GM18520 (cell line): ENCODE data around the gene PCDHB10.
"Not testable (repeated sequence)": the region's sequence is repeated elsewhere in the genome, so short reads cannot be mapped to it uniquely, and the experiment has no call there.

Experiments
- ATAC-seq: cut with Tn5 transposase; IDR thresholded peaks from one replicate; pipeline ENCODE4 v1.9.1; 2021; ENCODE audit not compliant: unreplicated experiment

PCDHB10 gene

DNA sequence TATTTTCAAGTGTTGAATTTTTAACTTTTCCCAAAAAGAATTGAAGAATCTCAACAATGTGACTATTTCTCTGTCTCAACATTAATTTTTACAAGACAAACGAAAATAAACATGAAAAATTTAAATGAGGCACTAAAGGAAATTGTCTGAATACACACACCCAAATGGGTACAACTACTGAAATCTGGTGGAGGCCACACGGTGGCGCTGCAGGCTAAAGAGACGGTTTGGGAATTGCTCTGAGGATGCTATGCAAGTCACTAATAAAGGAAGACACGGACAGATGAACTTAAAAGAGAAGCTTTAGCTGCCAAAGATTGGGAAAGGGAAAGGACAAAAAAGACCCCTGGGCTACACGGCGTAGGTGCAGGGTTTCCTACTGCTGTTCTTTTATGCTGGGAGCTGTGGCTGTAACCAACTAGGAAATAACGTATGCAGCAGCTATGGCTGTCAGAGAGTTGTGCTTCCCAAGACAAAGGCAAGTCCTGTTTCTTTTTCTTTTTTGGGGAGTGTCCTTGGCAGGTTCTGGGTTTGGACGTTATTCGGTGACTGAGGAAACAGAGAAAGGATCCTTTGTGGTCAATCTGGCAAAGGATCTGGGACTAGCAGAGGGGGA lies at the start of gene PCDHB10:
Gene PCDHB10, plus strand, starts transcription at position 244 of the 616 bp plus-strand sequence. Its CDS starts 200 bp downstream, at position 444.
- no peak for ATAC-seq

DNA sequence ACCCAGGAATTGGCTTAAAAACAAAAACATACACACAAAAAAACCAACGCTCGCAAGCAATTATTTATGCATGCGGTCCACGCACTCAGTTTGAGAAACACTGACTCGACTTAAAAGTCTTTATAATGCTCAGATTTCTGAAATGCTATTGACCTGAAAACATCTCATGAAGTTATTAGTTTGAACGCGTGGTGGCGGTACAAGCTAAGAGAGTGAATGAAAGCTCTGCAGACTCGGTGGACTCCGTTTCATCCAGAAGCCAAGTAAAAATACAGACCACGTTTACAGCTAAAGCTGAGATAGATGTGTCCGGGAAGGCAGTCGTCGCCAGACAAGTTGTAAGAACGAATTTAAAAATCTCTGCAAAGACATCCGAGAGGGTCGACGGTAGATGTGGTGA lies 42.3 kb upstream of the PCDHB10 start, which contains the start of gene PCDHB6:
Gene PCDHB6, plus strand, starts transcription at position 246 of the 400 bp plus-strand sequence. CDS start 201 bp downstream, outside the sequence.
- ATAC-seq, result no peak

DNA sequence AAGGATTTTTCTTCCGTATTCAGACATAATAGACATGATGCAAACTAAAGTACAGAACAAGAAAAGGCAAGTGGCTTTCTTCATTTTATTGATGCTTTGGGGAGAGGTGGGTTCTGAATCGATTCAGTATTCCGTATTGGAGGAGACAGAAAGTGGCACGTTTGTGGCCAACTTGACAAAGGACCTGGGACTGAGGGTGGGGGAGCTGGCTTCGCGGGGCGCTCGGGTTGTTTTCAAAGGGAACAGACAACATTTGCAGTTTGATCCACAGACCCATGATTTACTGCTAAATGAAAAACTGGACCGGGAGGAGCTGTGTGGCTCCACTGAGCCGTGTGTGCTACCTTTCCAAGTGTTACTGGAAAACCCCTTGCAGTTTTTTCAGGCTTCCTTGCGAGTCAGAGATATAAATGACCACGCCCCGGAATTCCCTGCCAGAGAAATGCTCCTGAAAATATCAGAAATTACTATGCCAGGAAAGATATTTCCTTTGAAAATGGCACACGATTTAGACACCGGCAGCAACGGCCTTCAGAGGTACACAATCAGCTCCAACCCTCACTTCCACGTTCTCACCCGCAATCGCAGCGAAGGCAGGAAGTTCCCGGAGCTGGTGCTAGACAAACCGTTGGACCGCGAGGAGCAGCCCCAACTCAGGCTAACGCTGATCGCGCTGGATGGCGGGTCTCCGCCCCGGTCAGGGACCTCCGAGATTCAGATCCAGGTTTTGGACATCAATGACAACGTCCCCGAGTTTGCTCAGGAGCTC lies 41.7 kb upstream of the PCDHB10 start:
- no peak for ATAC-seq

DNA sequence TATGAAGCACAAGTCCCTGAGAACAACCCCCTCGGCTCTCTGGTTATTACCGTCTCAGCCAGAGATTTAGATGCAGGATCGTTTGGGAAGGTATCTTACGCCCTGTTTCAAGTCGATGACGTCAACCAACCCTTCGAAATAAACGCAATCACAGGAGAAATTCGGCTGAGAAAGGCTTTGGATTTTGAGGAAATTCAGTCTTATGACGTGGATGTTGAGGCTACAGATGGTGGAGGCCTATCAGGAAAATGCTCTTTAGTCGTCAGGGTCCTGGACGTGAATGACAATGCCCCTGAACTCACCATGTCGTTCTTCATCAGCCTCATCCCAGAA lies 41.2 kb upstream of the PCDHB10 start:
- no peak for ATAC-seq

DNA sequence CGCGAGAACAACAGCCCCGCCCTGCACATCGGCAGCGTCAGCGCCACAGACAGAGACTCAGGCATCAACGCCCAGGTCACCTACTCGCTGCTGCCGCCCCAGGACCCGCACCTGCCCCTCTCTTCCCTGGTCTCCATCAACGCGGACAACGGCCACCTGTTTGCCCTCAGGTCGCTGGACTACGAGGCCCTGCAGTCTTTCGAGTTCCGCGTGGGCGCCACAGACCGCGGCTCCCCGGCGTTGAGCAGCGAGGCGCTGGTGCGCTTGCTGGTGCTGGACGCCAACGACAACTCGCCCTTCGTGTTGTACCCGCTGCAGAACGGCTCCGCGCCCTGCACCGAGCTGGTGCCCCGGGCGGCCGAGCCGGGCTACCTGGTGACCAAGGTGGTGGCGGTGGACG lies 40.5 kb upstream of the PCDHB10 start:
- ATAC-seq, result not testable (repeated sequence)

DNA sequence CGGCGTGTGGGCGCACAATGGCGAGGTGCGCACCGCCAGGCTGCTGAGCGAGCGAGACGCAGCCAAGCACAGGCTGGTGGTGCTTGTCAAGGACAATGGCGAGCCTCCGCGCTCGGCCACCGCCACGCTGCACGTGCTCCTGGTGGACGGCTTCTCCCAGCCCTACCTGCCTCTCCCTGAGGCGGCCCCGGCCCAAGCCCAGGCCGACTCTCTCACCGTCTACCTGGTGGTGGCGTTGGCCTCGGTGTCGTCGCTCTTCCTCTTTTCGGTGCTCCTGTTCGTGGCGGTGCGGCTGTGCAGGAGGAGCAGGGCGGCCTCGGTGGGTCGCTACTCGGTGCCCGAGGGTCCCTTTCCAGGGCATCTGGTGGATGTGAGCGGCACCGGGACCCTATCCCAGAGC lies 40.1 kb upstream of the PCDHB10 start:
- ATAC-seq, result not testable (repeated sequence)

DNA sequence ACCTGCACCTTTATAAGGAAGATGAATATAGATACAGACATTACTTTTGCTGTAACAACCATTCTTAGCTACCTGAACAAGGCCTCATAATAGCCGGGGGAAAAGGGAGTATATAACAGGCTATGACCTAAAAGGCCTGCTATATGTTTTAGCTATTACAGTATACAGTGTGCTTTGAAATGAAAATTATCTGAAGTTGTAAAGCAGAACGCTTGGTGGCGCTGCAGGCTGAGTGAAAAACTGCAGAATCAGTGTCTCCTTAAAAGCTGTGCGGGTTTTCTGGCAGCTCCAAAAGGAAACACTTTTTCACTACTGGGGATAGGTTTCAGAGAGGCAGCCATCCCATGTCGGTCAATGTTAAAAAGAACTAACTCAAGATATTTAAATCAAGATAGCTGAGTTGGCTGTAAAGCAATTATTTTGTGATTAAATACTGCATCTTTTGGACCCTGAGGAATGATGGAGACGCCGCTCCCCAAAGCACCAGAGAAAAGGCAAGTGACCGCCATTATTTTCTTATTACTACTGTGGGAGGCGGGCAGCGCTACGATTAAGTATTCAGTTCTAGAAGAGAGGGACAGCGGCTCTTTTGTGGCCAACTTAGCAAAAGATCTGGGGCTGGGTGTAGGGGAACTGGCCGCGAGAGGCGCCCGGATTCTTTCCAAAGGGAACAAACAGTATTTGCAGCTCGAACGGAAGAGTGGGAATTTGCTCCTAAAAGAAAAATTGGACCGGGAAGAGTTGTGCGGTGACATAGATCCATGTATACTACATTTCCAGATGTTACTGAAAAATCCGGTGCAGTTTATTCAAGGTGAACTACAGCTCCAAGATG lies 36.4 kb upstream of the PCDHB10 start:
- no peak for ATAC-seq

DNA sequence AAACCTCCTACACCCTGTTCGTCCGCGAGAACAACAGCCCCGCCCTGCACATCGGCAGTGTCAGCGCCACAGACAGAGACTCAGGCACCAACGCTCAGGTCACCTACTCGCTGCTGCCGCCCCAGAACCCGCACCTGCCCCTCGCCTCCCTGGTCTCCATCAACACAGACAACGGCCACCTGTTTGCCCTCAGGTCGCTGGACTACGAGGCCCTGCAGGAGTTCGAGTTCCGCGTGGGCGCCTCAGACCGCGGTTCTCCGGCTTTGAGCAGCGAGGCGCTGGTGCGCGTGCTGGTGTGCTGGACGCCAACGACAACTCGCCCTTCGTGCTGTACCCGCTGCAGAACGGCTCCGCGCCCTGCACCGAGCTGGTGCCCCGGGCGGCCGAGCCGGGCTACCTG lies 34.8 kb upstream of the PCDHB10 start:
- not testable (repeated sequence) for ATAC-seq

DNA sequence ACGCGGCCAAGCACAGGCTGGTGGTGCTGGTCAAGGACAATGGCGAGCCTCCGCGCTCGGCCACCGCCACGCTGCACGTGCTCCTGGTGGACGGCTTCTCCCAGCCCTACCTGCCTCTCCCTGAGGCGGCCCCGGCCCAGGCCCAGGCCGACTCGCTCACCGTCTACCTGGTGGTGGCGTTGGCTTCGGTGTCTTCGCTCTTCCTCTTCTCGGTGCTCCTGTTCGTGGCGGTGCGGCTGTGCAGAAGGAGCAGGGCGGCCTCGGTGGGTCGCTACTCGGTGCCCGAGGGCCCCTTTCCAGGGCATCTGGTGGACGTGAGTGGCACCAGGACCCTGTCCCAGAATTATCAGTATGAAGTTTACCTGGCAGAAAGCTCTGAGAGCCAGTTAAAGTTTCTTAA lies 34.3 kb upstream of the PCDHB10 start:
- ATAC-seq, result not testable (repeated sequence)

DNA sequence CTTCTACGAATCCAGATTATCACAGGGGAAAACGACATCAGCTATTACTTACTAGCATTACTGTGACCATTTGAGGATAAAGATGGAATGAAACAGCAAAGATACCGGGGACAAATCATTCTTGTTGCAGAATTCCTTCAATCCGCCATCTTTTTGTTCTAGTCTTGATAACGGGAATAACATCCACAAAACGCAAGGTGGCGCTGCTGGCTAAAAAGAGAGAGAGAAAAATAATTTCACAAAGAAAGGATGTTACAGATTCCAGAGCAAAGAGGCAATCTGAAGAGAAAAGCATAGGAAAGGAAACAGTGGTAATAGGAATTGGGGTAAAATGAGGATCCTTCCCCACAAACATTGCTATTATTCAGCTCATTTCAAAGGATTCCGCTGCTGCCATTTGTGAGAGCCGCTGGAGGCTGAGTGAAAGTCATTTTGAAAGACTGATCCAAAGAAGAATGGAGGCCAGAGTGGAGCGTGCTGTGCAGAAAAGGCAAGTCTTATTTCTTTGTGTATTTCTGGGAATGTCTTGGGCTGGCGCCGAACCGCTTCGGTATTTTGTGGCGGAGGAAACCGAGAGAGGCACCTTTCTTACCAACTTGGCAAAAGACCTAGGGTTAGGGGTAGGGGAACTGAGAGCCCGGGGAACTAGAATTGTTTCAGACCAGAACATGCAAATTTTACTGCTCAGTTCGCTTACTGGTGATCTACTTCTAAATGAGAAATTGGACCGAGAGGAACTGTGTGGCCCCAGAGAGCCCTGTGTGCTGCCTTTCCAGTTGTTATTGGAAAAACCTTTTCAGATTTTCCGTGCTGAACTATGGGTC lies 19.6 kb upstream of the PCDHB10 start, which contains the start of gene PCDHB7:
Gene PCDHB7, plus strand, starts transcription at position 264 of the 824 bp plus-strand sequence. Its CDS starts 192 bp downstream, at position 456.
- ATAC-seq, result no peak

DNA sequence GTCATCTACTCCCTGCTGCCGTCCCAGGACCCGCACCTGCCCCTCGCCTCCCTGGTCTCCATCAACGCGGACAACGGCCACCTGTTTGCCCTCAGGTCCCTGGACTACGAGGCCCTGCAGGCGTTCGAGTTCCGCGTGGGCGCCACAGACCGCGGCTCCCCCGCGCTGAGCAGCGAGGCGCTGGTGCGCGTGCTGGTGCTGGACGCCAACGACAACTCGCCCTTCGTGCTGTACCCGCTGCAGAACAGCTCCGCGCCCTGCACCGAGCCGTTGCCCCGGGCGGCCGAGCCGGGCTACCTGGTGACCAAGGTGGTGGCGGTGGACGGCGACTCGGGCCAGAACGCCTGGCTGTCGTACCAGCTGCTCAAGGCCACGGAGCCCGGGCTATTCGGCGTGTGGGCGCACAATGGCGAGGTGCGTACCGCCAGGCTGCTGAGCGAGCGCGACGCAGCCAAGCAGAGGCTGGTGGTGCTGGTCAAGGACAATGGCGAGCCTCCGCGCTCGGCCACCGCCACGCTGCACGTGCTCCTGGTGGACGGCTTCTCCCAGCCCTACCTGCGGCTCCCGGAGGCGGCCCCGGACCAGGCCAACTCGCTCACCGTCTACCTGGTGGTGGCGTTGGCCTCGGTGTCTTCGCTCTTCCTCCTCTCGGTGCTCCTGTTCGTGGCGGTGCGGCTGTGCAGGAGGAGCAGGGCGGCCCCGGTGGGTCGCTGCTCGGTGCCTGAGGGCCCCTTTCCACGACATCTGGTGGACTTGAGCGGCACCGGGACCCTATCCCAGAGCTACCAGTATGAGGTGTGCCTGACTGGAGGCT lies 17.7 kb upstream of the PCDHB10 start:
- ATAC-seq, result not testable (repeated sequence)

DNA sequence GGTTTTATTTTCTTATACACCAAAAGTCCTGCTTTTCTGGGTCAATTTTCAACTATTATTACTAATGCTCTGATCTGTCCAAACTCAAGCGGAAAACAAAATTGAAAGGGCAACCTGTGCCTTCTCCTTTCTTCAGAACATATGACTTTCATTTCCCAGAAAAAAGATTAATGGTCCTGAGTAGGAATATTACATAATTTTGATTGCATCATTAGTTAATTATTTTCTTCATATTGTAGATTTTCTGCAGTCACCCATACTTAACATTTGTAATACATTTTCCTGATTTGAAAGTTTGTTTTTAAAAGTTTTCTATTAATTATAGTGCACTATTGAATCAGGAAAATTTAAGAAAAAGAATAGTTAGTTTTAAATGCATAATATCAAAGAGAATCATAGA lies 16.2 kb upstream of the PCDHB10 start:
- no peak for ATAC-seq

DNA sequence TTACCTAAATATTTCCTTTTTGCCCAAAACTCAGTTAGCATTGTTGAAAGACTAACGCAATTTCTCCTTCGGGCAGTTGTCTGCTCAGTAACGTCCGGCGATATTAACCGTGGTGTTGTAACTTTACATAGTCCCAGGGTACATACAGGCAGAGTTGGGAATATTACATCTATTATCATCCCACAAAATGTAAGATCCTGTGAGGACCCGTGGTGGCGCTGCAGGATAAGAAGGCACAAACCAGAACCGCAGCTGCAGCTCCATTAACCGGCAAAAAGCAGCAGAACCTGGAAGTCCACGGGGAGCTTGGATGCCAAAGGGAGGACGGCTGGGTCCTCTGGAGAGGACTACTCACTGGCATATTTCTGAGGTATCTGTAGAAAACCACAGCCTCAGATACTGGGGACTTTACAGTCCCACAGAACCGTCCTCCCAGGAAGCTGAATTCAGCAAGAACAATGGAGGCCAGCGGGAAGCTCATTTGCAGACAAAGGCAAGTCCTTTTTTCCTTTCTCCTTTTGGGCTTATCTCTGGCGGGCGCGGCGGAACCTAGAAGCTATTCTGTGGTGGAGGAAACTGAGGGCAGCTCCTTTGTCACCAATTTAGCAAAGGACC lies 14.5 kb upstream of the PCDHB10 start, which contains the start of gene PCDHB8:
Gene PCDHB8, plus strand, starts transcription at position 214 of the 615 bp plus-strand sequence. Its CDS starts 245 bp downstream, at position 459.
- not testable (repeated sequence) for ATAC-seq

DNA sequence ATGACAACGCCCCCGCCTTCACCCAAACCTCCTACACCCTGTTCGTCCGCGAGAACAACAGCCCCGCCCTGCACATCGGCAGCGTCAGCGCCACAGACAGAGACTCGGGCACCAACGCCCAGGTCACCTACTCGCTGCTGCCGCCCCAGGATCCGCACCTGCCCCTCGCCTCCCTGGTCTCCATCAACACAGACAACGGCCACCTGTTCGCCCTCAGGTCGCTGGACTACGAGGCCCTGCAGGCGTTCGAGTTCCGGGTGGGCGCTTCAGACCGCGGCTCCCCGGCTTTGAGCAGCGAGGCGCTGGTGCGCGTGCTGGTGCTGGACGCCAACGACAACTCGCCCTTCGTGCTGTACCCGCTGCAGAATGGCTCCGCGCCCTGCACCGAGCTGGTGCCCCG lies 12.8 kb upstream of the PCDHB10 start:
- not testable (repeated sequence) for ATAC-seq

DNA sequence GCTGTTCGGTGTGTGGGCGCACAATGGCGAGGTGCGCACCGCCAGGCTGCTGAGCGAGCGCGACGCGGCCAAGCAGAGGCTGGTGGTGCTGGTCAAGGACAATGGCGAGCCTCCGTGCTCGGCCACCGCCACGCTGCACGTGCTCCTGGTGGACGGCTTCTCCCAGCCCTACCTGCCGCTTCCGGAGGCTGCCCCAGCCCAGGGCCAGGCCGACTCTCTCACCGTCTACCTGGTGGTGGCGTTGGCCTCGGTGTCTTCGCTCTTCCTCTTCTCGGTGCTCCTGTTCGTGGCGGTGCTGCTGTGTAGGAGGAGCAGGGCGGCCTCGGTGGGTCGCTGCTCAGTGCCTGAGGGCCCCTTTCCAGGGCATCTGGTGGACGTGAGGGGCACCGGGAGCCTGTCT lies 12.3 kb upstream of the PCDHB10 start:
- ATAC-seq, result not testable (repeated sequence)

DNA sequence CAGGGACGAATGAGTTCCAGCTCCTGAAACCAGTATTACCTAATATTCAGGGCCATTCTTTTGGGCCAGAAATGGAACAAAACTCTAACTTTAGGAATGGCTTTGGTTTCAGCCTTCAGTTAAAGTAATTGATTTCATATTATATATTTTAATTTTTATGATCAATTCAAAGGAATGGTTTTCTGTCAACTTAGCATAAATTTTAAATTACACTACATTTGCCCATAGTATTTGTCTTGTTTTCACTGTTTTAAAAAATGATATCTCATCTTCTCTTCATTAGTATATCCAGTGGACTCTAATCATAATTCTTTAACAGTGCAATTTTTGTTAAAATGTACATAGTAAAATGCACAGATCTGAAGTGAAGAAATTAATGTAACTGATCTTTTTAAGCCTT lies 11.8 kb upstream of the PCDHB10 start:
- no peak for ATAC-seq

DNA sequence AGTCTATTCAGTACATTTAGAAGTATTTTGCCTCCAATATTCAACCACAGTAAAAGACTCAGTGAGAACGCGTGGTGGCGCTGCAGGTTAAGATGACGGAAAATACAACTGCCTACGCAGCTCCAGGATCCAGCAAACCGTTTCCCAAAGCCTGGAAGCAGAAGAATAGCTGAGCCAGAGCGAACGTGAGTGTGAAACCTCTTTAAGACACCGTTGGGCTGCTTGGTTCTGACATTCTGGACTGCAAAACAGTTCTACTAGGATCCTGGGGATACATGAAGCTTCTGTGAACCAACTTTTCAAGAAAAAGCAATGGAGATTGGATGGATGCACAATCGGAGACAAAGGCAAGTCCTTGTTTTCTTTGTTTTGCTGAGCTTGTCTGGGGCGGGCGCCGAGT lies 9.9 kb upstream of the PCDHB10 start, which contains the start of gene PCDHB16:
Gene PCDHB16, plus strand, starts transcription at position 140 of the 400 bp plus-strand sequence. Its CDS starts 173 bp downstream, at position 313.
- no peak for ATAC-seq

DNA sequence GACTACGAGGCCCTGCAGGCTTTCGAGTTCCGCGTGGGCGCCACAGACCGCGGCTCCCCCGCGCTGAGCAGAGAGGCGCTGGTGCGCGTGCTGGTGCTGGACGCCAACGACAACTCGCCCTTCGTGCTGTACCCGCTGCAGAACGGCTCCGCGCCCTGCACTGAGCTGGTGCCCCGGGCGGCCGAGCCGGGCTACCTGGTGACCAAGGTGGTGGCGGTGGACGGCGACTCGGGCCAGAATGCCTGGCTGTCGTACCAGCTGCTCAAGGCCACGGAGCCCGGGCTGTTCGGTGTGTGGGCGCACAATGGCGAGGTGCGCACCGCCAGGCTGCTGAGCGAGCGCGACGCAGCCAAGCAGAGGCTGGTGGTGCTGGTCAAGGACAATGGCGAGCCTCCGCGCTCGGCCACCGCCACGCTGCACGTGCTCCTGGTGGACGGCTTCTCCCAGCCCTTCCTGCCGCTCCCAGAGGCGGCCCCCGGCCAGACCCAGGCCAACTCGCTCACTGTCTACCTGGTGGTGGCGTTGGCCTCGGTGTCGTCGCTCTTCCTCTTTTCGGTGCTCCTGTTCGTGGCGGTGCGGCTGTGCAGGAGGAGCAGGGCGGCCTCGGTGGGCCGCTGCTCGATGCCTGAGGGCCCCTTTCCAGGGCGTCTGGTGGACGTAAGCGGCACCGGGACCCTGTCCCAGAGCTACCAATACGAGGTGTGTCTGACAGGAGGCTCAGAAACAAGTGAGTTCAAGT lies 7.9 kb upstream of the PCDHB10 start:
- ATAC-seq, result not testable (repeated sequence)
